NCI-H2081 (cell line): ENCODE results near the gene CCL25.
"Not testable (repeated sequence)": the region's sequence is repeated elsewhere in the genome, so short reads cannot be mapped to it uniquely, and the experiment has no call there.

Experiments used
- DNase-seq, 2 experiments: peaks; one replicate each; lab custom pipeline; 2025; lab: John Stamatoyannopoulos, UW

The CCL25 gene

GRCh38 chr19:8085598-8086408, 33.2 kb downstream of the CCL25 start:
- no peak for DNase-seq

- no peak for DNase-seq
Measured at GRCh38 chr19:8086849-8087248, 34.3 kb downstream of the CCL25 start.

- no peak for DNase-seq
Measured at GRCh38 chr19:8087876-8088275, 35.3 kb downstream of the CCL25 start.

- DNase-seq: no peak
Measured at GRCh38 chr19:8088752-8089663, 36.4 kb downstream of the CCL25 start.

GRCh38 chr19:8089664-8090601, 37.4 kb downstream of the CCL25 start:
- no peak for DNase-seq

GRCh38 chr19:8090950-8091349, 38.4 kb downstream of the CCL25 start:
- no peak for DNase-seq

GRCh38 chr19:8093740-8094139, 41.2 kb downstream of the CCL25 start:
- no peak for DNase-seq

GRCh38 chr19:8094336-8094735, 41.8 kb downstream of the CCL25 start:
- no peak for DNase-seq

GRCh38 chr19:8095354-8095886, 42.9 kb downstream of the CCL25 start:
- no peak for DNase-seq

GRCh38 chr19:8096071-8096470, 43.5 kb downstream of the CCL25 start:
- DNase-seq: no peak

GRCh38 chr19:8097198-8097597, 44.6 kb downstream of the CCL25 start:
- no peak for DNase-seq

- no peak for DNase-seq
Measured at GRCh38 chr19:8097681-8098567, 45.4 kb downstream of the CCL25 start.

GRCh38 chr19:8101311-8101710, 48.8 kb downstream of the CCL25 start:
- DNase-seq: no peak

GRCh38 chr19:8101910-8102309, 49.4 kb downstream of the CCL25 start:
- not testable (repeated sequence) for DNase-seq

GRCh38 chr19:8105471-8105870, 52.9 kb downstream of the CCL25 start:
- DNase-seq: no peak

- DNase-seq: no peak
Measured at GRCh38 chr19:8107301-8107903, 54.8 kb downstream of the CCL25 start.

- DNase-seq: no peak
Measured at GRCh38 chr19:8108560-8109445, 56.2 kb downstream of the CCL25 start.

- no peak for DNase-seq
Measured at GRCh38 chr19:8109455-8109854, 56.9 kb downstream of the CCL25 start.
